Smooth muscle cell (in vitro differentiated cells): ENCODE data around the gene CACNG7. TPM values are rescaled to one million over a fixed set of nuclear protein-coding genes. Genes with fewer than 3 reads are reported as not detected.

Experiments used
- DNase-seq: peaks from one replicate; lab custom pipeline; 2025; ENCODE audit not compliant: unreplicated experiment; lab: John Stamatoyannopoulos, UW
- H2AFZ ChIP-seq: fragments of 200-600 bp; sonication (generic); 2 replicates; pipeline ENCODE4 v1.6.0; 2016; ENCODE audit warnings: antibody characterized with exemption, low read depth, mild to moderate bottlenecking
- H3F3A ChIP-seq: fragments of 200-600 bp; sonication (generic); 2 replicates; pipeline ENCODE4 v1.6.0; 2017; ENCODE audit warnings: antibody characterized with exemption, low read depth
- H3K27ac ChIP-seq: fragments of 200-600 bp; sonication (generic); 2 replicates; pipeline ENCODE4 v1.5.1; 2016; ENCODE audit warnings: low read depth, mild to moderate bottlenecking
- H3K27me3 ChIP-seq: fragments of 200-600 bp; sonication (generic); 2 replicates; pipeline ENCODE4 v1.6.1; 2016; ENCODE audit warnings: low read depth, mild to moderate bottlenecking
- H3K36me3 ChIP-seq: fragments of 200-600 bp; sonication (generic); 2 replicates; pipeline ENCODE4 v1.5.1; 2016; ENCODE audit warnings: low read depth
- H3K4me1 ChIP-seq: fragments of 200-600 bp; sonication (generic); 2 replicates; pipeline ENCODE4 v1.5.1; 2016; ENCODE audit warnings: low read depth
- H3K4me2 ChIP-seq: fragments of 200-600 bp; sonication (generic); 2 replicates; pipeline ENCODE4 v1.6.0; 2016; ENCODE audit warnings: mild to moderate bottlenecking
- H3K4me3 ChIP-seq: fragments of 200-600 bp; sonication (generic); 2 replicates; pipeline ENCODE4 v1.5.1; 2016; ENCODE audit warnings: mild to moderate bottlenecking
- H3K79me2 ChIP-seq: fragments of 200-600 bp; sonication (generic); 2 replicates; pipeline ENCODE4 v1.6.0; 2016; ENCODE audit warnings: low read depth, mild to moderate bottlenecking
- H3K9ac ChIP-seq: fragments of 200-600 bp; sonication (generic); 2 replicates; pipeline ENCODE4 v1.6.0; 2016; ENCODE audit warnings: low read depth
- H3K9me3 ChIP-seq: fragments of 200-600 bp; sonication (generic); replicated peaks from 2 replicates; pipeline ENCODE4 v1.5.1; 2016; ENCODE audit warnings: low read depth
- H4K20me1 ChIP-seq: fragments of 200-600 bp; sonication (generic); 2 replicates; pipeline ENCODE4 v1.6.0; 2016; ENCODE audit warnings: low read depth
- CTCF ChIP-seq: fragments of 200-600 bp; sonication (generic); IDR thresholded peaks from 2 replicates; pipeline ENCODE4 v1.5.1; 2017; ENCODE audit warnings: borderline replicate concordance, mild to moderate bottlenecking, antibody characterized with exemption; ENCODE audit not compliant: insufficient read depth, poor library complexity, severe bottlenecking
- WGBS: methylation state at CpG from one replicate; pipeline ENCODE4 v1.1.7; 2016; ENCODE audit warnings: low lambda C conversion rate; 5-methylcytosine and 5-hydroxymethylcytosine counted together
- polyA plus RNA-seq: library from polyadenylated mRNA; unstranded; fragments of >200 nt; fragmentation: Nextera tagmentation; extraction: Ambion mirVana; gene quantifications from 2 replicates; pipeline ENCODE4 v1.2.1, GENCODE V29; 2016
- total RNA-seq: library from RNA; depleted of rRNA; stranded (reverse); fragments of >200 nt; gene quantifications from 2 replicates; pipeline ENCODE4 v1.2.3, GENCODE V29; 2014

Gene CACNG7
- total and polyA plus RNA-seq, 2 experiments from 2014 or later: 1.3 to 6.1 TPM

DNA sequence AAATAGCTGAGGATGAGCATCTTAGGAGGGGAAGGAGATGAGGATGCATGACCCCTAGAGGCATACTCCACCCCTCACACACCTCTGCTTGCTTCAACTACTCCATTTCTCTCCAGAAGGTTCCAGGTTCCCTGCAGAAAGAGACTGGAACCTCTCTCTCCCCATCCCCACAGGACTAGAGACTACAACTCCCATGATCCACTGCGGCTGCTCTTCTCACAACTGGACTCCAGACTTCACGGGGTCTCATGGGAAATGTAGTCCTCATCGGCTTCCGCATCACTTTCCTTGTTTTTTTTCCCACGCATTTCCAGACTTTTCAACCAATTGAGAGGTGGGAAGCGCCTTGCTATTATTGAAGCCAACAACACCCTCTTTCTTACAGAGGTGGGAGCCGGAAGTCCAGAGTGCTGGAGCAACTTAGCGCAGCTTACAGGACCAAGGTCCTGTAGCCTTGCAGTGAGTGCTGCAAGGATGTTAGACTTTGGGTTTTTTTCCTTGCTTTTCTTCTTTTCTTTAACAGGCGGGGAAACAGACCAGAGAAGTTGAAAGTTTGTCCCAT is 68.4 kb downstream of the CACNG7 start:
- WGBS: under 1% methylated on average over 9 of the region's 9 CpGs
- DNase-seq: peak; percentile 55
- no peaks in the 10 kb centered on the region for H3K9me3 ChIP-seq
- peaks cover 4% of the 10 kb centered on the region for H3F3A ChIP-seq
- no peak overlapping the region for H3K9ac ChIP-seq
- H4K20me1 ChIP-seq: no peaks in the 10 kb centered on the region
- peak overlapping the region; percentile 92 for H3K4me2 ChIP-seq
- no peaks in the 10 kb centered on the region for H3K79me2 ChIP-seq
- peak overlapping the region; percentile 93 for H2AFZ ChIP-seq
- H3K36me3 ChIP-seq: no peaks in the 10 kb centered on the region
- no peaks in the 10 kb centered on the region for H3K4me1 ChIP-seq
- TF ChIP-seq CTCF: no peak
- H3K4me3 ChIP-seq: peak overlapping the region; percentile 55
- no peaks in the 10 kb centered on the region for H3K27me3 ChIP-seq
- H3K27ac ChIP-seq: peak overlapping the region; percentile 30

DNA sequence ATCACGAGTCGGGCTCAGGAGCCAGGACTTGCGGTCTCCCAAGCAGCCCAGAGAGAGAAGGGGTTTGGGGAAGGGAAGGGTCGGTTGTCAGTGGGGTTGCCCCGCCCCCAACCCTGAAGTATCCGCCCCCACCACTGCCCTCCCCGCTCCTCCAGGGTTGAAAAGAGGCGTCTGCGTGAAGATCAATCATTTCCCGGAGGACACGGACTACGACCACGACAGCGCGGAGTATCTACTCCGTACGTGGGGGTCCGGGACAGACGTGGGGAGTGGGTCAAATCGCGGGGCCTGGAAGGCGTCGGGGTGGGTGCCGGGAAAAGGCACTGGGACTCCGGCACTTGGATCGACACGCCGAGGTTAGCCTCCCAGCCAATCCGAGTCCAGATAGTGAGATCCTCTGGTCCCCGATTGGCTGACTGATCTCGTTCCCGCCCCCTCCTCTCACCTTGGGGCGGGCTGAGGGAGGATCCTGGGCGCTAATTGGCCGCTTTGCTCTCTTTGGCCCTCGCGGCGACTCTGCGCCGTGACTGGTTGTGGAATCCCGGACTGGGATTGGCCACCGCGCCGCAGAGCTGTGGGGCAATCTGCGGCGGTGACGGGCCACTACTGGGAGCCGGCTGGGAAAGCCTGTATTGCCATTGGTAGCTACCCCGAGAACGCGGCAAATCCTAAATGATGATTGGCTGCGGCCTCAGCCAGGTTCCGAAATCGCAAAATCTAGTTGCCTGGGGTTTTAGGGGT is 69.1 kb downstream of the CACNG7 start:
- peak; percentile 71 for DNase-seq
- Histone ChIP-seq H3K9ac (no peak overlapping the region), H3K79me2 (no peaks in the 10 kb centered on the region), H3K4me3 (peak overlapping the region; percentile 55), H3K27me3 (peaks cover under 1% of the 10 kb centered on the region), H3K4me2 (peak overlapping the region; percentile 92), H3K36me3 (no peaks in the 10 kb centered on the region), H3K4me1 (no peaks in the 10 kb centered on the region), H3K9me3 (no peaks in the 10 kb centered on the region), H2AFZ (peak overlapping the region; percentile 93), H4K20me1 (no peaks in the 10 kb centered on the region), H3K27ac (peak overlapping the region; percentile 30), H3F3A (peaks cover 4% of the 10 kb centered on the region)
- 2% methylated on average over 48 of the region's 54 CpGs for WGBS
- TF ChIP-seq CTCF: no peak

- no peak for TF ChIP-seq CTCF
- Histone ChIP-seq H3K79me2 (no peaks in the 10 kb centered on the region), H3K36me3 (no peaks in the 10 kb centered on the region), H3K4me3 (peak overlapping the region; percentile 38), H3K4me2 (peak overlapping the region; percentile 86), H3K27me3 (peaks cover 7% of the 10 kb centered on the region), H3K27ac (no peak overlapping the region), H3K4me1 (no peaks in the 10 kb centered on the region), H3K9me3 (no peaks in the 10 kb centered on the region), H4K20me1 (no peaks in the 10 kb centered on the region), H3K9ac (no peak overlapping the region), H3F3A (peaks cover 4% of the 10 kb centered on the region), H2AFZ (peak overlapping the region; percentile 71)
- 4% methylated on average over 19 of the region's 19 CpGs for WGBS
- DNase-seq: no peak
These were observed 70.1 kb downstream of the CACNG7 start for GRCh38 chr19:53978975-53979801.
